H9 (cell line): ENCODE data around the gene FAIM2. TPM values are rescaled to one million over a fixed set of nuclear protein-coding genes. Genes with fewer than 3 reads are reported as not detected.

Experiments
- DNase-seq: peaks from one replicate; pipeline ENCODE4 v3.0.0-alpha.2; 2017
- H2AFZ ChIP-seq: one replicate; pipeline ENCODE4 v1.6.1; 2013; ENCODE audit warnings: mild to moderate bottlenecking, low read length, control low read depth, moderate library complexity
- H2AK5ac ChIP-seq: 2 replicates; pipeline ENCODE4 v1.6.1; 2013; ENCODE audit warnings: low read length, control low read depth, mixed read lengths; ENCODE audit not compliant: insufficient read length
- H2BK120ac ChIP-seq: one replicate; pipeline ENCODE4 v1.6.1; 2013; ENCODE audit warnings: low read depth, mild to moderate bottlenecking, low read length, control low read depth, inconsistent platforms; ENCODE audit not compliant: poor library complexity, severe bottlenecking
- H2BK12ac ChIP-seq: 2 replicates; pipeline ENCODE4 v1.6.1; 2013; ENCODE audit warnings: low read length, control low read depth, mixed read lengths, low read depth; ENCODE audit not compliant: insufficient read length
- H2BK15ac ChIP-seq: 2 replicates; pipeline ENCODE4 v1.6.1; 2013; ENCODE audit warnings: low read depth, low read length, control low read depth
- H2BK20ac ChIP-seq: one replicate; pipeline ENCODE4 v1.6.1; 2013; ENCODE audit warnings: low read depth, mild to moderate bottlenecking, low read length, control low read depth, inconsistent platforms; ENCODE audit not compliant: poor library complexity, severe bottlenecking
- H2BK5ac ChIP-seq: 2 replicates; pipeline ENCODE4 v1.6.1; 2013; ENCODE audit warnings: low read length, control low read depth, mixed read lengths; ENCODE audit not compliant: insufficient read length
- H3K14ac ChIP-seq: 2 replicates; pipeline ENCODE4 v1.6.1; 2013; ENCODE audit warnings: low read length, control low read depth; ENCODE audit not compliant: insufficient read depth
- H3K18ac ChIP-seq: 2 replicates; pipeline ENCODE4 v1.6.1; 2013; ENCODE audit warnings: low read depth, mild to moderate bottlenecking, mixed read lengths, low read length, control low read depth; ENCODE audit not compliant: insufficient read length
- H3K23ac ChIP-seq: 2 replicates; pipeline ENCODE4 v1.6.1; 2013; ENCODE audit warnings: low read length, control low read depth, mixed read lengths, low read depth; ENCODE audit not compliant: insufficient read length
- H3K23me2 ChIP-seq: 2 replicates; pipeline ENCODE4 v1.6.1; 2013; ENCODE audit warnings: low read depth, mild to moderate bottlenecking, mixed read lengths, low read length, control low read depth; ENCODE audit not compliant: insufficient read length, poor library complexity, severe bottlenecking
- H3K27ac ChIP-seq: 2 replicates; pipeline ENCODE4 v1.5.1; 2013; ENCODE audit warnings: low read length, control low read depth, mixed read lengths, low read depth; ENCODE audit not compliant: insufficient read length
- H3K27me3 ChIP-seq: 2 replicates; pipeline ENCODE4 v1.6.1; 2013; ENCODE audit warnings: low read length, control low read depth, inconsistent platforms; ENCODE audit not compliant: insufficient read depth
- H3K4ac ChIP-seq: 2 replicates; pipeline ENCODE4 v1.6.1; 2013; ENCODE audit warnings: low read depth, mild to moderate bottlenecking, control low read depth, inconsistent platforms, low read length, moderate library complexity
- H3K4me1 ChIP-seq: 2 replicates; pipeline ENCODE4 v1.6.1; 2013; ENCODE audit warnings: low read length, control low read depth, inconsistent platforms; ENCODE audit not compliant: insufficient read depth
- H3K4me2 ChIP-seq: 2 replicates; pipeline ENCODE4 v1.6.1; 2013; ENCODE audit warnings: low read length, control low read depth, mixed read lengths; ENCODE audit not compliant: insufficient read length, insufficient read depth
- H3K56ac ChIP-seq: 2 replicates; pipeline ENCODE4 v1.6.1; 2013; ENCODE audit warnings: low read depth, mild to moderate bottlenecking, mixed read lengths, low read length, control low read depth; ENCODE audit not compliant: insufficient read length
- H3K79me1 ChIP-seq: 2 replicates; pipeline ENCODE4 v1.6.1; 2013; ENCODE audit warnings: low read depth, mild to moderate bottlenecking, moderate library complexity, low read length, control low read depth, inconsistent platforms; ENCODE audit not compliant: insufficient read depth, poor library complexity, severe bottlenecking
- H3K79me2 ChIP-seq: 2 replicates; pipeline ENCODE4 v1.6.1; 2013; ENCODE audit warnings: low read length, control low read depth, inconsistent platforms; ENCODE audit not compliant: insufficient read depth
- H3K9ac ChIP-seq: 2 replicates; pipeline ENCODE4 v1.6.1; 2013; ENCODE audit warnings: low read length, control low read depth, mixed read lengths; ENCODE audit not compliant: insufficient read length; ENCODE audit errors: extremely low read depth
- H3K9me3 ChIP-seq: one replicate; pipeline ENCODE4 v1.6.1; 2013; ENCODE audit warnings: low read depth, low read length, inconsistent platforms; ENCODE audit not compliant: control insufficient read depth
- H3T11ph ChIP-seq: one replicate; pipeline ENCODE4 v1.6.1; 2013; ENCODE audit warnings: mild to moderate bottlenecking, low read length, control low read depth, inconsistent platforms
- H4K20me1 ChIP-seq: one replicate; pipeline ENCODE4 v1.6.1; 2013; ENCODE audit not compliant: control insufficient read depth, insufficient read length, insufficient read depth
- H4K5ac ChIP-seq: 2 replicates; pipeline ENCODE4 v1.6.1; 2013; ENCODE audit warnings: low read depth, mild to moderate bottlenecking, mixed read lengths, low read length, control low read depth; ENCODE audit not compliant: insufficient read length
- H4K8ac ChIP-seq: replicated peaks from 2 replicates; pipeline ENCODE4 v1.6.1; 2013; ENCODE audit warnings: low read length, control low read depth, mixed read lengths, low read depth; ENCODE audit not compliant: insufficient read length
- H4K91ac ChIP-seq: 2 replicates; pipeline ENCODE4 v1.6.1; 2013; ENCODE audit warnings: low read depth, mild to moderate bottlenecking, moderate library complexity, mixed read lengths, low read length, control low read depth; ENCODE audit not compliant: insufficient read length
- H3K27ac Mint-ChIP-seq, 3 experiments: 2 replicates in 2 of 3; 3 replicates in 1 of 3; pipeline ENCODE4 v1.8.0; 2020 to 2021; ENCODE audit warnings: mixed read lengths in 3 of 3, mild to moderate bottlenecking in 1 of 3, moderate library complexity in 1 of 3
- H3K27me3 Mint-ChIP-seq: 2 replicates; pipeline ENCODE4 v1.8.0; 2021; ENCODE audit warnings: low read depth, mild to moderate bottlenecking, moderate library complexity, mixed read lengths
- H3K36me3 Mint-ChIP-seq, 3 experiments: 2 replicates in 2 of 3; 3 replicates in 1 of 3; pipeline ENCODE4 v1.8.0; 2020 to 2021; ENCODE audit warnings: low read depth in 3 of 3, mixed read lengths in 3 of 3; ENCODE audit not compliant: insufficient read depth in 1 of 3
- H3K4me1 Mint-ChIP-seq, 2 experiments: 2 replicates each; pipeline ENCODE4 v1.8.0; 2020; ENCODE audit warnings: mixed read lengths in 2 of 2
- H3K4me3 Mint-ChIP-seq, 2 experiments: 2 replicates in 1 of 2; 3 replicates in 1 of 2; pipeline ENCODE4 v1.8.0; 2020 to 2021; ENCODE audit warnings: mild to moderate bottlenecking in 2 of 2, mixed read lengths in 2 of 2, moderate library complexity in 1 of 2
- H3K9me3 Mint-ChIP-seq, 2 experiments: 2 replicates in 1 of 2; 3 replicates in 1 of 2; pipeline ENCODE4 v1.8.0; 2020; ENCODE audit warnings: mild to moderate bottlenecking in 2 of 2, mixed read lengths in 2 of 2, moderate library complexity in 1 of 2
- WGBS: extraction: QIAGEN DNeasy Blood & Tissue Kit; methylation state at CpG from one replicate; pipeline ENCODE4 v1.1.7; 2013; ENCODE audit warnings: missing lambda C conversion rate, low lambda C conversion rate, mixed read lengths; ENCODE audit not compliant: insufficient read length; ENCODE audit errors: extremely low coverage; 5-methylcytosine and 5-hydroxymethylcytosine counted together
- total RNA-seq: library from RNA; stranded (reverse); gene quantifications from 2 replicates; pipeline ENCODE4 v1.2.1, GENCODE V29; 2021
- TF ChIP-seq, protein P1 (sequence below): fragments of 200-600 bp; sonication (generic); conservative IDR thresholded peaks from 3 replicates; pipeline ENCODE4 v1.8.0; 2021; ENCODE audit warnings: antibody characterized with exemption, mild to moderate bottlenecking

FAIM2 gene
- total RNA-seq, 1 experiment from 2014 or later: 0.42 TPM

DNA sequence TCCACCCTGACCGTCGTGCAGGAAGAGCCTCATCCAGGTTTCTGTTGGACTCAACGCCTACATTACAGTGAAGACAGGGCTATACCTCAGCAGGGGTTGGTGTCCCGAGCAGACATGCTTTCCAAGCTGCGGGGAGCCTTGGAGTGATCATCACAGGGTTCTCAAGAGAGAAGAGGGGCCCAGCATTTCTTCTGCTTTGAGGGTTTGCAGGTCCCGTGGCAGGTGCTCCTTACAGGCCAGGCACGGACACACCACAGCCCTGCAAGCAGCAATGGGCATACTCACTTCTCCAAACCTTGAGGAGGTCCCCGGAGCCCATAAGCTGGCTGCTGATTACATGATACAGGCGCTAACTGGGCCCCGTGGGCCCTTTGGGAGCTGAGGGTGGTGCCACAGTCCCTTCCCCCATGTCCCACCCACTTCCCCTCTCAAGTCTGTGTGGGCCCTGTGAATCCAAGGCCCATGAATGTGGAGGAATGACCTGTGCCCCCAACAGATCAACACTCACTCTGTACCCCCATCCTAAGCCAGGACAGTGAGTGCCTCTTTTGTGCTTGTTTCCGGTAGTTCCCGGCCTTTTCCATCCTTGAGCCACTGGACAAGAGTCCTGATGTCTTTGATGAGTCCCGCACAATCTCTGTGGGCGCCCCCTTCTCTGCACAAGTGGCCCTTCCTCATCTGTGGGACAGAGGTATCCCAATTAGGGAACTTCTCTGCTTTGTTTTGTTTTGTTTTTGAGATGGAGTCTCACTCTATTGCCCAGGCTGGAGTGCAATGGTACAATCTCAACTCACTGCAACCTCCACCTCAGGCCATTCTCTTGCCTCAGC, 47.9 kb upstream of the FAIM2 start:
- no peak for DNase-seq
- Histone ChIP-seq H3K27ac (no peak overlapping the region), H3K23me2 (no peaks in the 10 kb centered on the region), H3K79me1 (no peaks in the 10 kb centered on the region), H2BK15ac (no peak overlapping the region), H2BK120ac (no peak overlapping the region), H2BK12ac (no peak overlapping the region), H4K8ac (no peak overlapping the region), H3K4ac (no peak overlapping the region), H2BK5ac (no peak overlapping the region), H3K9me3 (no peaks in the 10 kb centered on the region), H4K5ac (no peak overlapping the region), H3K79me2 (no peaks in the 10 kb centered on the region), H4K91ac (no peak overlapping the region), H3K27me3 (no peaks in the 10 kb centered on the region; the same call in 1 of the 2 replicates), H3K4me1 (peaks cover 3% of the 10 kb centered on the region; the same call in 1 of the 2 replicates), H3K14ac (no peak overlapping the region), H3T11ph (no peak overlapping the region), H2BK20ac (no peak overlapping the region), H3K56ac (no peak overlapping the region), H3K9ac (no peak overlapping the region), H2AK5ac (no peak overlapping the region), H2AFZ (no peak overlapping the region), H3K23ac (no peak overlapping the region), H4K20me1 (no peaks in the 10 kb centered on the region), H3K18ac (no peak overlapping the region), H3K4me2 (no peak overlapping the region)
- Mint-ChIP-seq H3K27me3 (peaks cover 6% of the 10 kb centered on the region), H3K27ac (no peak overlapping the region; a peak in 1 of 7 replicates), H3K9me3 (no peaks in the 10 kb centered on the region), H3K4me1 (peaks cover 19 to 21% of the 10 kb centered on the region in 2 experiments), H3K36me3 (no peaks in the 10 kb centered on the region), H3K4me3 (no peak overlapping the region)
- WGBS: no CpG with 5 or more reads among the region's 14 CpGs
- TF ChIP-seq, protein P1, sequence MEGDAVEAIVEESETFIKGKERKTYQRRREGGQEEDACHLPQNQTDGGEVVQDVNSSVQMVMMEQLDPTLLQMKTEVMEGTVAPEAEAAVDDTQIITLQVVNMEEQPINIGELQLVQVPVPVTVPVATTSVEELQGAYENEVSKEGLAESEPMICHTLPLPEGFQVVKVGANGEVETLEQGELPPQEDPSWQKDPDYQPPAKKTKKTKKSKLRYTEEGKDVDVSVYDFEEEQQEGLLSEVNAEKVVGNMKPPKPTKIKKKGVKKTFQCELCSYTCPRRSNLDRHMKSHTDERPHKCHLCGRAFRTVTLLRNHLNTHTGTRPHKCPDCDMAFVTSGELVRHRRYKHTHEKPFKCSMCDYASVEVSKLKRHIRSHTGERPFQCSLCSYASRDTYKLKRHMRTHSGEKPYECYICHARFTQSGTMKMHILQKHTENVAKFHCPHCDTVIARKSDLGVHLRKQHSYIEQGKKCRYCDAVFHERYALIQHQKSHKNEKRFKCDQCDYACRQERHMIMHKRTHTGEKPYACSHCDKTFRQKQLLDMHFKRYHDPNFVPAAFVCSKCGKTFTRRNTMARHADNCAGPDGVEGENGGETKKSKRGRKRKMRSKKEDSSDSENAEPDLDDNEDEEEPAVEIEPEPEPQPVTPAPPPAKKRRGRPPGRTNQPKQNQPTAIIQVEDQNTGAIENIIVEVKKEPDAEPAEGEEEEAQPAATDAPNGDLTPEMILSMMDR: no peak
